ENCODE measurements around the gene THRB. TPM values are rescaled to one million over a fixed set of nuclear protein-coding genes. Genes with fewer than 3 reads are reported as not detected.

Gene THRB
- total RNA-seq, 4 donors from 2014 or later: 6.3 to 10.3 (median 8.5) TPM

- Histone ChIP-seq H3K27ac (no peak overlapping the region), H3K27me3 (no peaks in the 10 kb centered on the region), H3K4me1 (no peaks in the 10 kb centered on the region), H3K9me3 (peaks cover 0 to 2% (median 0%) of the 10 kb centered on the region in 4 donors), H3K36me3 (no peaks in the 10 kb centered on the region), H3K4me3 (no peak overlapping the region)
- no peak for TF ChIP-seq EP300 (IDR thresholded peaks at IDR 0.05)
- TF ChIP-seq POLR2A (IDR thresholded peaks at IDR 0.05): no peak
- TF ChIP-seq, protein P1, sequence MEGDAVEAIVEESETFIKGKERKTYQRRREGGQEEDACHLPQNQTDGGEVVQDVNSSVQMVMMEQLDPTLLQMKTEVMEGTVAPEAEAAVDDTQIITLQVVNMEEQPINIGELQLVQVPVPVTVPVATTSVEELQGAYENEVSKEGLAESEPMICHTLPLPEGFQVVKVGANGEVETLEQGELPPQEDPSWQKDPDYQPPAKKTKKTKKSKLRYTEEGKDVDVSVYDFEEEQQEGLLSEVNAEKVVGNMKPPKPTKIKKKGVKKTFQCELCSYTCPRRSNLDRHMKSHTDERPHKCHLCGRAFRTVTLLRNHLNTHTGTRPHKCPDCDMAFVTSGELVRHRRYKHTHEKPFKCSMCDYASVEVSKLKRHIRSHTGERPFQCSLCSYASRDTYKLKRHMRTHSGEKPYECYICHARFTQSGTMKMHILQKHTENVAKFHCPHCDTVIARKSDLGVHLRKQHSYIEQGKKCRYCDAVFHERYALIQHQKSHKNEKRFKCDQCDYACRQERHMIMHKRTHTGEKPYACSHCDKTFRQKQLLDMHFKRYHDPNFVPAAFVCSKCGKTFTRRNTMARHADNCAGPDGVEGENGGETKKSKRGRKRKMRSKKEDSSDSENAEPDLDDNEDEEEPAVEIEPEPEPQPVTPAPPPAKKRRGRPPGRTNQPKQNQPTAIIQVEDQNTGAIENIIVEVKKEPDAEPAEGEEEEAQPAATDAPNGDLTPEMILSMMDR (IDR thresholded peaks at IDR 0.05): no peak
- WGBS, 2 donors: 92 to 97% methylated on average over 1 of the region's 1 CpG
- DNase-seq (ENCODE audit: low spot score in 2 of 2): no peak
These were observed 295.9 kb downstream of the THRB start for GRCh38 chr3:24198728-24199127.

DNA sequence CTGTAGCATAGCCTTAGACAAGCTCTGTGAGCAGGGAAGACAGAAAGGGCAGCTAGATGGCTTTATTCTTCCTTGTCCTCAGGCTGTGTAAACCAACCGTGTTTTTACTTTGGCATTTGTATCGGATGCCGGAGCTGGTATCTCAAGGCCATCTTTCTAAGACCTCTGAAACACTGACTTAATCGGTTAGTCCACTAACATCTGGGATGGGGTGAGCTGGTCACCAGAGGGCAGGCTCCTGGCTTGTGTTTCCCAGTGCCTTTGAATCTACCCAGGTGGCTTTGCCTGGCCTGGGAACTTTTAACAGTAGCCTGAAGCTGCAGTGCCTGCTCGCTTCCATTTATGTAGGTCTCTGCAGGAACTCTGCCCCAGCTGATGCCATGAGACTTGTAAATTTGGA is 296.8 kb downstream of the THRB start:
- no peaks in the 10 kb centered on the region for H3K9me3 ChIP-seq
- no peak overlapping the region for H3K27ac ChIP-seq
- TF ChIP-seq, protein P1 (IDR thresholded peaks at IDR 0.05): no peak
- TF ChIP-seq EP300 (IDR thresholded peaks at IDR 0.05) (no peak), POLR2A (IDR thresholded peaks at IDR 0.05) (no peak)
- DNase-seq (ENCODE audit: low spot score in 2 of 2): no peak
- H3K4me3 ChIP-seq: no peak overlapping the region
- peaks cover 0 to under 1% (median 0%) of the 10 kb centered on the region in 4 donors for H3K4me1 ChIP-seq
- H3K36me3 ChIP-seq: no peaks in the 10 kb centered on the region
- WGBS, 2 donors: 83% methylated on average over 5 of the region's 5 CpGs
- no peaks in the 10 kb centered on the region for H3K27me3 ChIP-seq

DNA sequence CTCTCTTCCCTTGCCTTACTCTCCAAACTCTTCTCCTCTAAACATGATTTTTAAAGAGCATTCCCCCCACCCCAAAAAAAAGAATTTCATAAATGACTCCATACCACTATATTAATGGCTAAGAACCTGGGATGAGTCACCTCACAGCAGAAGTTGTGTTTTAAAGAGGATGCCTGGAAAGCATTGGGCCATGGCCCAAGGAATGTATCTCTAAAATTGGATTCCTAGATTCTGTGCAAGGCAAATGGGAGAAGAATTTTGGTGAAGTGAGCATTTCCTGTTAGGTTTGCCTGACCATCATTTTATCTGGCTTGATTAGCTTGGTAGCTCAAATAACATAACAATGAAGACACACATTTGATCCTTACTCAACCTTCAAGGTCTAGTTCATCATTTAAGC is 298.1 kb downstream of the THRB start:
- no peak for DNase-seq (ENCODE audit: low spot score in 2 of 2)
- Histone ChIP-seq H3K27me3 (no peaks in the 10 kb centered on the region), H3K36me3 (no peaks in the 10 kb centered on the region), H3K4me3 (no peak overlapping the region), H3K27ac (no peak overlapping the region), H3K9me3 (no peaks in the 10 kb centered on the region), H3K4me1 (peaks cover 0 to 11% (median 0%) of the 10 kb centered on the region in 4 donors)
- TF ChIP-seq EP300 (IDR thresholded peaks at IDR 0.05): no peak

DNA sequence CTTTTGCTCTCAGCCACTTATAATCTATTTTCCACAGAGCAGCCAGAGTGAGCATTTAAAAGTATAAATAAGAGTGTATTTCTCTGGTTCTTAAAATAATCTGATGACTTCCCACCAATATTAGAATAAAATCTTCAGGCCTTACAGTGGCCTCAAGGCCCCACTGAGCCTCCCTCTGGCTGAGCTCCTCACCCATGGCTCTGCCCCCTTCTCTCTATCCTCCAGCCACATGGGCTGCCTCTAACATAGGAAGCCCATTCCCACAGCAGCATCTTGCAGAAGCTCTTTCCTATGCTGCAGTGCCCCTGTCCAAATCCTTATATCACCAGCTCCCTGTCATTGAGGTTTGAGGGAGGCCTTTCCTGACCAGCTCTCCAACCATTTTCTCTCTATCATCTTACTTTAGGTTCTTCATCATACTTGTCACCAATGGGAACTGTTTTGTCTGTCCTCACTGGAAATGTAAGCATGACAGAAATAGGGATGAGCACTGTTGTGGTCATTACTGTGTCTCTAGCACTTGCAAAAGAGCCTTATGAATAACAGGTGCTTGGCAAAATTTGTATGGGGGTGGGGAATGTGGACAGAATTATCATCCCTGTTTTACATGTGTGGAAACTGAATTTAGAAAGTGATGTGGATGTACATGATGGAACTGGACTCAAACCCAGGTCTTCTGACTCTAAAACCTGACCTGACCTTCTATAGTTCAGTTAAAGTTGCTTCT is 299.0 kb downstream of the THRB start:
- H3K4me3 ChIP-seq: no peak overlapping the region
- TF ChIP-seq POLR2A (IDR thresholded peaks at IDR 0.05): no peak
- TF ChIP-seq EP300 (IDR thresholded peaks at IDR 0.05): no peak
- TF ChIP-seq, protein P1 (IDR thresholded peaks at IDR 0.05): no peak
- DNase-seq (ENCODE audit: low spot score in 2 of 2): no peak
- H3K27me3 ChIP-seq: no peaks in the 10 kb centered on the region
- peaks cover 0 to 11% (median 0%) of the 10 kb centered on the region in 4 donors for H3K4me1 ChIP-seq
- no peaks in the 10 kb centered on the region for H3K9me3 ChIP-seq
- no peaks in the 10 kb centered on the region for H3K36me3 ChIP-seq
- H3K27ac ChIP-seq: no peak overlapping the region

GRCh38 chr3:24192469-24193056 is 302.1 kb downstream of the THRB start:
- 62 to 66% methylated on average over 3 of the region's 3 CpGs for WGBS, 2 donors
- Histone ChIP-seq H3K27ac (no peak overlapping the region), H3K4me1 (peaks cover 0 to 11% (median 0%) of the 10 kb centered on the region in 4 donors), H3K4me3 (no peak overlapping the region), H3K27me3 (no peaks in the 10 kb centered on the region), H3K9me3 (no peaks in the 10 kb centered on the region), H3K36me3 (no peaks in the 10 kb centered on the region)
- no peak for DNase-seq (ENCODE audit: low spot score in 2 of 2)
- TF ChIP-seq EP300 (IDR thresholded peaks at IDR 0.05) (no peak), POLR2A (IDR thresholded peaks at IDR 0.05) (no peak)
- TF ChIP-seq, protein P1 (IDR thresholded peaks at IDR 0.05): no peak
